ENCODE results near the gene SPRED3.
"Not testable (repeated sequence)": the region's sequence is repeated elsewhere in the genome, so short reads cannot be mapped to it uniquely, and the experiment has no call there.

GRCh38 chr19:38427035-38427677 is 38.7 kb downstream of the SPRED3 start:
- not testable (repeated sequence) for TF ChIP-seq CTCF, POLR2A (IDR thresholded peaks at IDR 0.05)
